CD4-positive, alpha-beta T cell treated with Interferon alpha-2 for 1 hour (primary cell): Measurements from ENCODE around the gene CDHR3.

Experiments used
- DNase-seq, 2 donors: peaks; one replicate each; pipeline ENCODE4 v3.0.0-alpha.2; 2020 to 2022

CDHR3 gene

DNA sequence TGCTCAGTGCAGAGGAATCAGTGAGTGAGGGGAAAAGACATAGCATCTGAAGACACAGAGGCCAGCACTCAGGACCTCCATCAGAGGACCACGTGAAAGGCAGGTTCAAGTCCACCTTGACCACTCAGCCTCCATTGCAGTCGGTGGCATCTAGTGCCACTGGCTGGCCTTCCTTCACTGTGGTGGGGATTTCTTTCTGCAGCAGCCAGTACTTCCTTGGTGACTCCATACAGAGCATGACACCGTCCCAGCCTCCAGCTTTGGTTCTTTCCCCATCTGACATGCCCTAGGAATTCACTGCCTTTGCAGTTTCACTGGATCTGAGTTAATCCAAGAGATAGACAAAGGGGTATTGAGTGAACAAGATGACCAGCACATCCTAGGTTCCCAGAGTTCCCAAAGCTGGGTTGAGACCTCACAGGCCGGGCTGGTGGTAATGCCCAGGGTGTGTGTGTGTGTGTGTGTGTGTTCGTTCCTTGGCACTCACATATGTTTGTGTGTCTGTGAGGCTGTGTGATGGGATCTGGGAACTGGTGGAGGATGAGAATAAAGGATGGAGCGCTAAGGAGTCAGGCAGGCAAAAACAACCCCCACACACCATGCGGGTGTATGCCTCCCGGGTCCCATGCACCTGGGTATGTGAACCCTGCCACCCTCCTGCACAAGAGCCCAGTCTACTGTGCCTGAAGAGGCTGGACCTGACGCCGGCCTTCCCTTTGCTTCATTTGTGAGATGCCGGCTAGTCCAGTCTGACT lies 91.3 kb downstream of the CDHR3 start:
- no peak for DNase-seq

- DNase-seq, result no peak
Observed at GRCh38 chr7:106054971-106055532, 92.0 kb downstream of the CDHR3 start.

- peak; percentile 72 to 76 for DNase-seq
Observed at GRCh38 chr7:106056513-106057203, 93.6 kb downstream of the CDHR3 start.

DNA sequence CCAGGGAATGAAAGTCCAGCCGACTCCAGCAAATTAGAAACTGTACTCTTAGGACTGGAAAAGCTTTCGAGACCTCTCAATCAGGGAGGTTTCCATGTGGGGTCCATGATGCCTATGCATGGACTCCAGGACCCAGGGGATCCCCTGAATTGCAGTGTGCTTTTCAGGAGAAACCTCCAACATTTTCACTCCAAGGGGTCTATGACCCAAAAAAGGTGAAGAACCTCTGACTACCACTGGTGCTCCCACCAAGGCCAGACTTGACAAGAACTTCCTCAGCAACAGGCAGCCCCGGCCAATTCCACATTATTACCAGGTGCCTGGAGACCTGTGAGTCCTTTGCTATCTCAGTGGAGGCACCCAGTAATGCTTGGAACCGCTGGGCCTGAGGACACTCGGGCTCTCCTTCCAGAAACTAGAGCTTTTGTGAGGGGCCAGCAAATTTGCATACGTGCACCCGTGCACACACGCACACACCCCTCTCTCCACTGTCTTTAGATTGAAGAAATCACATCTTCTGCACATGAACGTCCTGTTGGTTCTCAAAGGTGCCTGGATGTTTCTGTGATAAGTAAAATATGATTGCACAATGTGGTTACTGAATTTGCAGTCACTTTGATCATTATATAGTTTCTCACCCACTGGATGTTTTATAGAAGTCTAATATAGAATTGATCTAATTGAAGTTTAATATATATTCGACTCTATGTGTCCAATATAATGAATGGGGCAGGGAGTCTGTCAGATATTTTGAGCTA lies 94.3 kb downstream of the CDHR3 start:
- DNase-seq, result no peak

DNA sequence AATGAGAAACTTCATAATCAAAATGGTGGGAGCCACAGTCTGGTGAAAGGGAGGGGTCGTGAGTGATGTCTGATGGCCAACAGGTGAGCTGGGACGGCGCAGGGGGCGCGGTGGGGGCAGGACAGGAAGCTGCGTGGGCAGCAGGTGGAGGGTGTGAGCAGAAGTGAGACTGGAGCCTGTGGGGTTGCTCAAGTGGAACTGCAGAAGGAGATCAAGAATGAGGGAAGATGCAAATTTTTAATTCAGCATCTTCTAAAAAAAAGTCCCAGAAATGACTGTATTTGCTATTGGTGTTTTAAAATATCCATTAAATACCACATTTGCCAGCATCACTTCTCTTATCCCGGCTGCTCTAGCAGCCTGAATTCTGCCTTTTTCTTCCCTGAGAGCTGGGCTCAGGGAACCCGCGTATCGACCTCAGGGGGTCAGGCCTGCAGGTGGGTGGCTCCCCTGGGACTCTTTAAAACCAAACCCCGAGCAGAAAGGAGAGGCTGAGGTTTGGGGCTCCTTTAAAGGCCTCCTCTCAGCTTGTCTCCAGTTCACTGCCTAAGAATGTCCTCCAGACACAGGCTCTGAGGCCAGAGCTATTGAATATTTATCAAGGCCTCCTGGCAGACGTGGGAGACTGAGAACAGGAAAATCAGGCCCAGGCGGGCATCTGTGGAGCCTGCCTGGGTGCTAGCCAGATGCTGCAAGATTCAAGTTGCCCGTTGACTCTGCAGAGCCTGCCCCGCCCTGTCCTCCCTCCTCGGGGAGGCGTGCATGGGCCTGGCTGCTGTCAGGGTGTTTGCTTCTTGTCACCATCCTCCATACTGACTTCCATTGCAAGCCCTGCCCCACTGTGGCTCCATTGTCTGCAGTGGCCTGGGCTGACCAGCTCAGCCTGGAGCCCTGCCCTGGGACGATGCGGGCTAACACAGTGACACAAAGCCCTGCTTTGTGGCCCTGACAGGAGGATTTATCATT lies 95.2 kb downstream of the CDHR3 start:
- peak; percentile 9 to 78 for DNase-seq

- DNase-seq, result no peak
Observed at GRCh38 chr7:106058928-106059324, 95.9 kb downstream of the CDHR3 start.

GRCh38 chr7:106059556-106059955 lies 96.5 kb downstream of the CDHR3 start:
- DNase-seq, result no peak

- no peak for DNase-seq
Observed at GRCh38 chr7:106060394-106060920, 97.4 kb downstream of the CDHR3 start.

DNA sequence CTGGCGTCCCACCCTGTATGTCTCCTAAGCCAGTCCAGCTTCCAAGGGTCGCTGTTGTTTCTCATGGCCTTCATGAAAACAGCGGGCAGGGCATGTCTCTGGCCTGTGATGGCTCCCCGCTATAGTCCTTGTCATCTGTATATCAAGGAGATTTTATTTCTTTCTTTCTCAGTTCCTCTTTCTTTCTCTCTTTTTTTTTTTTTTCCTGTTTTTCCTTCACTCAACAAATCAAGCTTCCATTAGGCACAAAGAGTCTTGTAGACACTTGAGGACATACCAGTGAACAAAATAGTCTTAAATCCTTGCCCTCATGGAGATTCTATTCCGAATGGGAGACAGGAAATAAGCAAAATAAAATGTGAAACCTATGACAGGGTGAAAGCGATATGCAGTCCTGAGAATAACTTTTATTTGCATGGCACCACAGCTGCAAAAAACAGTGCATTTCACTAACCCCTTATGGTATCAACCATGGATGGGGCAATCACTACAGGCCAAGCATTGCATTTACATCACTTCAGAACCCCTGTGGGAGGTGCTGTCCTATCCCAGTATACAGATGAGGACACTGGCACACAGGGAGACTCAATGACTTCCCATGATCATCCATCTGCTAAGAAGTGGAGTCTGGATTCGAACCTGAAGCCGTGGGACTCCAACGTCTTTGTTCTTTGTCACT lies 98.4 kb downstream of the CDHR3 start:
- DNase-seq, result no peak

- DNase-seq, result no peak
Observed at GRCh38 chr7:106062006-106062405, 98.9 kb downstream of the CDHR3 start.

GRCh38 chr7:106062521-106062931 lies 99.5 kb downstream of the CDHR3 start:
- DNase-seq, result no peak

- no peak for DNase-seq
Observed at GRCh38 chr7:106063024-106063423, 100.0 kb downstream of the CDHR3 start.

DNA sequence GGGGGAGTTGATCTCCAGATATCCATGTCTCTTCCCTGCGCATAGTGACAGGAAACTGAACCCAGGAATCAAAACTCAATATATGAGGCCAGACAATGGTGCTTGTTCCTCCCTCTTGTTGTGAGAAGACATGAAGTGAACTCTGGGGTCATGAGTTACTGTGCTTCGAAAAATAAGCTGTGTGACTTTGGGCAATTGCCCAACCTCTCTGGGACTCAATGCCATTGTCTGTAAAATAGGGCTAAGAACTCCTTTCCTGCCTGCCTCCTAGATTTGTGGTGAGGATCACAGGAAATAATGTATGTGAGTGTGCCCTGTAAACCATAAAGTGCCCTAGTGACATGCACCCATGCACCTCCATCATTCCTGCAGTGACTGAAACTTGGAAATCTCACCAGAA lies 100.6 kb downstream of the CDHR3 start:
- DNase-seq, result no peak

DNA sequence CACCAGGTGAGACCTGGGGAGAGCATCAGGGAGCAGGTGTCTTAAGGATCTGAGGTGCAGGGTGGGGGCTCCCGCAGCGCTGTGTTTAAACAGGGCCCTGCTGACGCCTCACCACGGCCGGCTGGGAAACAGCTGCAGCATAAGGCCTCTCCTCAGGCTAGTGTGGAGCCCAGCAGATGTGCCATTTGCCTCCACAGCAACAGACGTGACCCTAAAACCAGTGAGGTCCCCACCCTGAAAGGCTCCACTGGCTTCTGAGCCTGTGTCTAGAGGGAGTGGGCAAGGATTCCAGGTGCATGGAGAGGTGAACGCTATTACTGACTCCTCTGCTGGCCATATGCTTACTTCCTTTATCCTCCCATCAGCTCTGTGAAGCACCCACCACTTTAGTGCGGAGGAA lies 101.3 kb downstream of the CDHR3 start:
- DNase-seq, result no peak

GRCh38 chr7:106064771-106065574 lies 101.9 kb downstream of the CDHR3 start:
- DNase-seq, result no peak

DNA sequence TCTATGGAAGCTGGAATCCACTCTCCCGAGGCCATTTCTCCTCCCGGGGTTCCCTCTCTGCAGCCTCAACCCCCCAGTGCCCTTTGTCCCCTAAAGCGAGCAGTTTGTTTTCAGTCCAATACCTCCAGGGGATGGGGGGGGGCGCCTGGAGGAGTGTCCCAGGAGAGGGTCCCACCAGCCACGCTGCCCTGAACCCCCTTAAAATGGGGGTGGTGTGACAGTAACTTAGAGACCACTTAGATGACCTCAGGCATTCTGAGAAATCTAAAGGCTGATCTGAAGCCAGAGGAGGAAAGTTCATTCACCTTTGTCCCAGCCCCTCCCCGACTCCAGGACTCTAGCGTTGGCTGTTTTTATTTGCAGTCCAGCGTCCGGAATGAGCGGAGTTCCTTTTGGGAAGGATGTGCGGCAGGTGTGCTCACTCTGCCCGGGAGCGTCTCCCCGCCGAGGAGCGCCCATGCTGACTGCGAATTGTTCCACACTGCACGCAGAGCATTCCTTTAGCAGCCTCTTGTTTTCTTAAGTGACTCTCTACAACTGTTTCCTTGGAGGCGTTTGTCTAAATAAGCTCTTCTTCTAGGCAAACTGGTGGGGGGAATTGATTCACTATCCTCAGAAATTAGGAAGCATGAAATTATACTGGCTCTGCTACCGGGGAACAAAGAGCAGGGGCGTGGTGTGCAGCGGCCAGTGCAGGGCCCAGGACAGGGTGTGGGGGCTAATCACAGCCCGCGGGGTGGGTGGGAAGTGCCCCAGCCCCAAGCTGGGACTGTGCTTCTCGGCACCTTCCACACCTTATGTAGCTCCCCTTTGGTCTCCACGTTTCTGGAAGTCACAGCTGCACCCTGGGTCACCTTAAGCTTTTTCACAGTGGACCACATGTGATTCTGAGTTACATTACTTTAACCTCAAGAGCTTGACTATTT lies 102.8 kb downstream of the CDHR3 start:
- no peak for DNase-seq

DNA sequence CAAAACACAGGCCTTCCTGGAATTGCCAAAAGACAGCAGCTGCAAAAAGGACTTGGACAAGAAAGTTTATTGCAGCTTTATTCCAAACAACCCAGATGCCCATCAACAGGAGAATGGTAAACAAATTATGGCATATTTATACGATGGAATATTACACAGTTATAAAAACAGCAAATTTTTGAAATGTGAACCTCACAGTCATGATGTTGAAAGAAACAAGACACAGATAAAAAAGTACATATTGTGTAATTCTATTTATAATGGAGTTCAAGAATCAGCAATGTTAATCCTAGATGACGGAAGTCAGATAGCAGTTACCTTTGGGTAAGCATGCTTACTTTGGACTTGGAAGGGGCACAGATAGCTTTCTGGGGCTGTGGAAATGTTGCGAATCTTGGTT lies 104.6 kb downstream of the CDHR3 start:
- DNase-seq, result no peak

- no peak for DNase-seq
Observed at GRCh38 chr7:106068538-106068961, 105.5 kb downstream of the CDHR3 start.

- no peak for DNase-seq
Observed at GRCh38 chr7:106068986-106069385, 105.9 kb downstream of the CDHR3 start.
